Trophoblast cell (in vitro differentiated cells and primary cell): Measurements from ENCODE around the gene RICTOR.

Source experiments
- DNase-seq, 2 donors: peaks; one replicate each; pipeline ENCODE4 v3.0.0-alpha.2; 2016
- H2AFZ ChIP-seq: 2 replicates; pipeline ENCODE4 v1.6.1; 2013; ENCODE audit warnings: low read length, moderate library complexity, mild to moderate bottlenecking; ENCODE audit not compliant: insufficient read depth, poor library complexity
- H2AK5ac ChIP-seq: 2 replicates; pipeline ENCODE4 v1.6.1; 2013; ENCODE audit warnings: mild to moderate bottlenecking, low read length
- H2BK120ac ChIP-seq: 2 replicates; pipeline ENCODE4 v1.6.1; 2013; ENCODE audit warnings: low read length, mild to moderate bottlenecking, moderate library complexity; ENCODE audit not compliant: insufficient read depth, poor library complexity
- H2BK12ac ChIP-seq: 2 replicates; pipeline ENCODE4 v1.6.1; 2013; ENCODE audit warnings: mild to moderate bottlenecking, low read length, moderate library complexity
- H2BK5ac ChIP-seq: 2 replicates; pipeline ENCODE4 v1.6.1; 2013; ENCODE audit warnings: low read length, low read depth, moderate library complexity, mild to moderate bottlenecking; ENCODE audit not compliant: poor library complexity
- H3K14ac ChIP-seq: 2 replicates; pipeline ENCODE4 v1.6.1; 2013; ENCODE audit warnings: mild to moderate bottlenecking, low read length
- H3K18ac ChIP-seq: 2 replicates; pipeline ENCODE4 v1.6.1; 2013; ENCODE audit warnings: mild to moderate bottlenecking, low read length
- H3K23ac ChIP-seq: 2 replicates; pipeline ENCODE4 v1.6.1; 2013; ENCODE audit warnings: low read length
- H3K27ac ChIP-seq: 2 replicates; pipeline ENCODE4 v1.5.1; 2013; ENCODE audit warnings: low read depth, mild to moderate bottlenecking, inconsistent platforms, low read length, moderate library complexity
- H3K27me3 ChIP-seq: 2 replicates; pipeline ENCODE4 v1.6.1; 2013; ENCODE audit warnings: inconsistent platforms, mild to moderate bottlenecking, low read length, moderate library complexity; ENCODE audit not compliant: insufficient read depth
- H3K36me3 ChIP-seq, 2 experiments: 1 replicate in 1 of 2; 2 replicates in 1 of 2; pipeline ENCODE4 v1.6.1; 2013; ENCODE audit warnings: low read length in 2 of 2, mild to moderate bottlenecking in 2 of 2, moderate library complexity in 1 of 2; ENCODE audit not compliant: insufficient read depth in 2 of 2, control insufficient read depth in 1 of 2
- H3K4ac ChIP-seq: 2 replicates; pipeline ENCODE4 v1.6.1; 2013; ENCODE audit warnings: low read depth, mild to moderate bottlenecking, low read length, moderate library complexity
- H3K4me1 ChIP-seq, 2 experiments: 1 replicate in 1 of 2; 2 replicates in 1 of 2; pipeline ENCODE4 v1.6.1; 2013; ENCODE audit warnings: low read length in 2 of 2, mild to moderate bottlenecking in 2 of 2, moderate library complexity in 1 of 2; ENCODE audit not compliant: insufficient read depth in 2 of 2, control insufficient read depth in 1 of 2
- H3K4me2 ChIP-seq: 2 replicates; pipeline ENCODE4 v1.6.1; 2013; ENCODE audit warnings: inconsistent platforms, mild to moderate bottlenecking, low read length, moderate library complexity
- H3K4me3 ChIP-seq: 2 replicates; pipeline ENCODE4 v1.5.1; 2013; ENCODE audit warnings: mild to moderate bottlenecking, low read depth, low read length, inconsistent platforms
- H3K79me1 ChIP-seq: one replicate; pipeline ENCODE4 v1.6.1; 2013; ENCODE audit warnings: low read length
- H3K79me2 ChIP-seq: 2 replicates; pipeline ENCODE4 v1.6.1; 2013; ENCODE audit warnings: low read length, mild to moderate bottlenecking; ENCODE audit not compliant: control insufficient read depth, insufficient read depth, poor library complexity
- H3K9ac ChIP-seq: 2 replicates; pipeline ENCODE4 v1.6.1; 2013; ENCODE audit warnings: mild to moderate bottlenecking, low read length
- H3K9me3 ChIP-seq: 2 replicates; pipeline ENCODE4 v1.6.1; 2013; ENCODE audit warnings: low read depth, mild to moderate bottlenecking, control low read depth, inconsistent platforms, low read length; ENCODE audit not compliant: insufficient read depth
- H4K12ac ChIP-seq: 2 replicates; pipeline ENCODE4 v1.6.1; 2013; ENCODE audit warnings: low read depth, mild to moderate bottlenecking, low read length, moderate library complexity
- H4K8ac ChIP-seq: 2 replicates; pipeline ENCODE4 v1.6.1; 2013; ENCODE audit warnings: low read depth, mild to moderate bottlenecking, low read length, moderate library complexity
- H4K91ac ChIP-seq: one replicate; pipeline ENCODE4 v1.6.1; 2013; ENCODE audit warnings: low read depth, mild to moderate bottlenecking, low read length, moderate library complexity
- WGBS: extraction: QIAGEN DNeasy Blood & Tissue Kit; methylation state at CpG from one replicate; pipeline ENCODE4 v1.1.7; 2013; ENCODE audit warnings: missing lambda C conversion rate; ENCODE audit not compliant: insufficient read length, insufficient coverage; ENCODE audit errors: extremely low coverage; 5-methylcytosine and 5-hydroxymethylcytosine counted together

Gene RICTOR

DNA sequence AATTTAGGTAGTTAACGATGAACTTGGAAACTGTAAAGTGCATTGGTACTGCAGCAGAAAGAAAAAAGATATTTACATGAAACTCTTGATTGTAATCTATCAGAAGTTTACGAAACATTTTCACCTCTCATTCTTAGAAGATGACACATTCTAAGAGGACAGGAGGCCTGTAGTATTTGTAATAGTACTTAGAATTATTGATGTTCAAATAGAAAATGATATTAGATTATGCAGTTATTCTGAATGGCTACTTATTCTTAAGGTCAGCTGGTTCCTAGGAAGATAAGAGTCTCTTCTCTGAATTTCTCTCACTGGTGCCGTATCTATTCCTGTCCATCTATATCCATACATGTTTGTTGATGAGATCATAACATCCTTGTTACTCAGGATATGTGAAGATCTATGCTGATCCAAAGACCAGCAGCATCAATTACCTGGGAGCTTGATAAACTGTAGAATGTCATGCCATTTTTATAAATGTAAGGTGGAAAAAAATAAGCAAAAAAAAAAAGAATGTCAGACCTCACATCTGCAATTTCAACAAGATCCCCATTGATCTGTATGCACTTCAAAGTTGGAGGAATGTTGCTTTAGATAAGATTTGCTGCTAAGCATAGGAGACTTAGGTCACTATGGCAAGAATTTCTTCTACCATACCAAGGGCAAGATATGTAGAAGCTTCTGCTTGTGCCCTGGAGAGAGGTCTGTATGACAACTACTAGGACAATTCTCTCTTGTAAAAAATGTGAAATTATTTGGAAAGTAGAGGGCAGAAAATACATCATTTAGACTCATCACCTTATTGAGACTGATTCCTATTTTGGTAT, 42.4 kb upstream of the RICTOR start:
- Histone ChIP-seq H4K91ac (no peak overlapping the region), H2AK5ac (no peak overlapping the region), H3K27me3 (no peaks in the 10 kb centered on the region), H3K4me2 (no peak overlapping the region), H4K8ac (no peak overlapping the region), H4K12ac (no peak overlapping the region), H3K18ac (no peak overlapping the region), H2BK120ac (no peak overlapping the region), H2BK12ac (no peak overlapping the region), H3K4ac (no peak overlapping the region), H3K79me2 (no peaks in the 10 kb centered on the region), H3K9ac (no peak overlapping the region), H3K9me3 (no peaks in the 10 kb centered on the region), H3K23ac (no peak overlapping the region), H3K27ac (no peak overlapping the region), H3K14ac (no peak overlapping the region), H3K79me1 (no peaks in the 10 kb centered on the region), H2BK5ac (no peak overlapping the region), H3K4me3 (no peak overlapping the region), H3K4me1 (no peaks in the 10 kb centered on the region), H3K36me3 (no peaks in the 10 kb centered on the region), H2AFZ (no peak overlapping the region)
- WGBS = no CpG with 5 or more reads among the region's 3 CpGs
- peak in 1 of 2 donors; percentile 66 for DNase-seq

DNA sequence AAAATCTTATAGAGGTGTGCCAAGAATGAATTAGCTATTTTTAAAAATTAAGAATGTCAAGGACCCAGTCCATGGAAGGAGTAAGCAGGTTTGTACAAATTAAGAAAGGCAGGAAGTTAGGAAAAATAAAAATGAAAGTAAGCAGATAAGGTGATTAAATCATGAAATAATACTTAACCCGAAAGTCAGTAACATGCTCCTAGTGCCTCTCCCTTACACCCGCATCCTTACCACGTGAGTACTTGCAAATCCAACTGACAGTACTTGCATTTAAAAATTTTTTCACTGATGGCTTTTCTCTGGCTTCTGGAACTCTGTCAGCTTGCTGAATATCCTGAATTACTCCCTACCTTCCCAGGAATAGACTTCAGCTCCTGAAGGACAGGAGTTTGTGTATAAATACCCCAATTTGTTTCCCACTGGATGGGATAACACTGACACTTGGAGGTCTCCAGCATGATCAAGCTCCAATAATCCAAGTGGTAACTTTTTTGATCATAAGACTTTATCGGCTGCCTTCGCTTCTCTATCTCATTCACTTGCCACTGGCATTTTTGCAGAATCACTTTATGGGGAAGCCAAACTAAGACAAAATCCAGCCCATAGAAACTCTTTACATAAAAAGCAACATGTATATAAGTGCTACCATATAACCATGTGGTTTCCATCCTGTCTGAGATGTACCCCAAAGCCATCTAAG, 41.6 kb upstream of the RICTOR start:
- no peak overlapping the region for H3K14ac ChIP-seq
- no peak overlapping the region for H3K4me2 ChIP-seq
- H4K8ac ChIP-seq = no peak overlapping the region
- H3K9me3 ChIP-seq = no peaks in the 10 kb centered on the region
- no peaks in the 10 kb centered on the region for H3K36me3 ChIP-seq
- no peak overlapping the region for H2BK120ac ChIP-seq
- no peak overlapping the region for H3K18ac ChIP-seq
- H3K27me3 ChIP-seq = no peaks in the 10 kb centered on the region
- H3K23ac ChIP-seq = no peak overlapping the region
- peak in 1 of 2 donors; percentile 20 for DNase-seq
- H3K4ac ChIP-seq = no peak overlapping the region
- no peak overlapping the region for H2AK5ac ChIP-seq
- H4K12ac ChIP-seq = no peak overlapping the region
- WGBS = no CpG with 5 or more reads among the region's 5 CpGs
- no peak overlapping the region for H3K4me3 ChIP-seq
- no peak overlapping the region for H2AFZ ChIP-seq
- H2BK12ac ChIP-seq = no peak overlapping the region
- H3K4me1 ChIP-seq = no peaks in the 10 kb centered on the region
- no peak overlapping the region for H2BK5ac ChIP-seq
- H3K9ac ChIP-seq = no peak overlapping the region
- H4K91ac ChIP-seq = no peak overlapping the region
- H3K27ac ChIP-seq = no peak overlapping the region
- no peaks in the 10 kb centered on the region for H3K79me1 ChIP-seq
- no peaks in the 10 kb centered on the region for H3K79me2 ChIP-seq

DNA sequence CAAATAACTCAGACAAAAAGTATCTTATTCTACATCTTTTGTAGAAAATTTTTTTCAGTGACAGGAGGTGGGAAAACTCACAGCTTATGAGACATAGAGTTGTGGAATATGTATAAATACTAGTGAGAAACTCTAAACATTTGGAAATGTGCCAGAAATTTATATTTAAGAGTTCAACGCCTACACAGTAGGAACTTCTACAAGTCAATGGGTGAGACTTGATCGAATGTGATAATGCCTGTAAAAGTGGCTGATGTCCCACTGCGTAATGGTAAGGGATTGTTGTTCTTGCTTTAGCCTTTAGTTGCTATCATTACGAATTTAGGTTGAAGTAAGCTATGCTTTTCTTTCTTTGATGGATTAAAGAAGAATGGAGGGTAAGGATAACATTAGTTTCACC, 40.0 kb upstream of the RICTOR start:
- H4K8ac ChIP-seq = no peak overlapping the region
- H2BK120ac ChIP-seq = no peak overlapping the region
- H2AK5ac ChIP-seq = no peak overlapping the region
- H4K12ac ChIP-seq = no peak overlapping the region
- WGBS = no CpG with 5 or more reads among the region's 4 CpGs
- no peak overlapping the region for H2AFZ ChIP-seq
- no peaks in the 10 kb centered on the region for H3K4me1 ChIP-seq
- no peak for DNase-seq
- H3K4me3 ChIP-seq = no peak overlapping the region
- H3K4ac ChIP-seq = no peak overlapping the region
- no peaks in the 10 kb centered on the region for H3K27me3 ChIP-seq
- no peak overlapping the region for H3K4me2 ChIP-seq
- H3K23ac ChIP-seq = no peak overlapping the region
- H3K9ac ChIP-seq = no peak overlapping the region
- no peaks in the 10 kb centered on the region for H3K36me3 ChIP-seq
- H4K91ac ChIP-seq = no peak overlapping the region
- no peaks in the 10 kb centered on the region for H3K79me1 ChIP-seq
- no peak overlapping the region for H3K18ac ChIP-seq
- H3K14ac ChIP-seq = no peak overlapping the region
- no peaks in the 10 kb centered on the region for H3K79me2 ChIP-seq
- H3K27ac ChIP-seq = no peak overlapping the region
- H3K9me3 ChIP-seq = no peaks in the 10 kb centered on the region
- H2BK5ac ChIP-seq = no peak overlapping the region
- H2BK12ac ChIP-seq = no peak overlapping the region

DNA sequence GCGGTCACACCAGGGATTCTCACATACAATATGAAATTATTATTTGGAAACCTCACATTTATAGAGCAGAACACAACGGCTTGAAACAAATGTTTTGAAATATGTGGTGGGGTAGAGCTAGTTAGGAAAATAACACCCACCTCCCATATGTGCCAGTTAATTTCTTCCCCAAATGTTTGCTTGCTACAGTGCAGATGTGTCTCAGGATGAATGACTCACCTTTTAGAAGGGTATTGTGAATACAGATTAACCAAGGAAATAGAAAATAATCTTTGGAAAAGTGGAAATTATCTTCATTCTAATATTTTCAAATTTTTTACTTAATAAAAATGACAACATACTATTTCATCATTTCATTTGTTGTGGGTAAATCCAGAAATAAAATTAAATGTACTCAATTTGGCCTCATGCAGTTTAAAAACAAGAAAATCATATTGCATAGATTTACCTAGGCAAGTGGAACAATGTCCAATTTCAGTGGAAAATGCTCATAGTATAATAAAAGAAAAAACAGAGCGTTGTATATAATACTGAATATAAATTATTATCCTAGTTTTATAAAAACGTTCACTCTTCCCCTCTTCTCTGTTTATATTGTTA, 39.3 kb upstream of the RICTOR start:
- H3K27ac ChIP-seq = no peak overlapping the region
- no peak overlapping the region for H3K4me2 ChIP-seq
- H2AK5ac ChIP-seq = no peak overlapping the region
- no CpG with 5 or more reads among the region's 4 CpGs for WGBS
- H3K4me3 ChIP-seq = no peak overlapping the region
- no peak overlapping the region for H4K12ac ChIP-seq
- H3K79me1 ChIP-seq = no peaks in the 10 kb centered on the region
- no peaks in the 10 kb centered on the region for H3K79me2 ChIP-seq
- no peaks in the 10 kb centered on the region for H3K4me1 ChIP-seq
- DNase-seq = no peak
- no peak overlapping the region for H2BK5ac ChIP-seq
- H3K23ac ChIP-seq = no peak overlapping the region
- H4K8ac ChIP-seq = no peak overlapping the region
- no peak overlapping the region for H2BK12ac ChIP-seq
- H3K4ac ChIP-seq = no peak overlapping the region
- H3K9me3 ChIP-seq = no peaks in the 10 kb centered on the region
- H3K18ac ChIP-seq = no peak overlapping the region
- H3K14ac ChIP-seq = no peak overlapping the region
- H3K36me3 ChIP-seq = no peaks in the 10 kb centered on the region
- no peak overlapping the region for H2AFZ ChIP-seq
- no peak overlapping the region for H2BK120ac ChIP-seq
- H3K27me3 ChIP-seq = no peaks in the 10 kb centered on the region
- H4K91ac ChIP-seq = no peak overlapping the region
- H3K9ac ChIP-seq = no peak overlapping the region
